ENCODE data around the gene CCDC57. TPM values are rescaled to one million over a fixed set of nuclear protein-coding genes. Genes with fewer than 3 reads are reported as not detected.

CCDC57 gene
- total and polyA plus RNA-seq, 8 donors, result 43.9 to 166 (median 75.4) TPM

DNA sequence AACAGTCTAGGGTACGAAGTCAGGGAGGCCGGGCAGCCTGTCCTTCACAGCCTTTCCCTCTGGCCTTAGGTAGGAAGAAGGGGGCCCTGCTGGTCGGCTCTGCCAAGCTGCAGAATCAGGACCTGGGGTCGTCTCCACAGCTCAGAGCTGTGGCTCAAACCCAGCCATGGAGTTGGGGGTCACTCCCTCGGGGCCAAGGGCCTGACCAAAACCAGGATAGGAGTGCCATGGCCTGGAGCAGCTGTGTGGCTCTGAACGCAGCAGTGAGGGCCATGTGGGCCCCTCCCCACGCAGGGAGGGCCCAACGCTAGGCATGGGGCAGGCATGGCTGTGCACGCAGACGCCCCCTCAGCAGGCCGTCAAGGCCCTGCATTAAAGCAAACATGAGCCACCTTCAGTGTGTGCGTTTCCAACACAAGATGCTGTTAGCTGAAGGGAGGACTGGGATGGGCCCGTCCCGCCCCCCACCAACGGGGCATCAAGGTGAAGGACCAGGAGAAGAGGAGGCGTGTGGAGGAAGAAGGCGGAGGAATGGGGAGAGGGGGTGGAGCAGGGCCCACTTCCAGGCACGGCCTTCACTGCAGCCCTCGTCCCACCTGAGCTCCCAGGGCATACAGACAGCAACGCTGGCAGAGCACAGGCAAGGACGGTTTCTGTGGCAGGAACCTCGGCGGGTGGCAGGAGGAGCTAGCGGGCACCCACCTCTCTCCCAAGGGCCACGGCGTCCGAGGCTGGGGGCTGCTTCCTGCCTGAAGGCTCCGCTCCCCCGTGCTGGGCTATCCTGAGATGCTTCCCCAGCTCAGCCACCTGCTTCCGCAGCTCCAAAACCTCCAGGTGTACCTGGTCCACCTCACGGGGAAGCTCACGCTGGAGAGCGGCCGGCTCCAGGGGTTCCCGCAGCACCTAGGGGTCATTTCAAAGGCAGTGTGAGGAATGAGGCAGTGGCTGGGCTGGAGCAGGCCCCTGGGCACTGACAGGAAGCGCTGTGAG lies 55.3 kb downstream of the CCDC57 start:
- H3K4me1 ChIP-seq, result peaks cover 0 to 18% (median 7%) of the 10 kb centered on the region in 4 donors
- TF ChIP-seq, protein P1, sequence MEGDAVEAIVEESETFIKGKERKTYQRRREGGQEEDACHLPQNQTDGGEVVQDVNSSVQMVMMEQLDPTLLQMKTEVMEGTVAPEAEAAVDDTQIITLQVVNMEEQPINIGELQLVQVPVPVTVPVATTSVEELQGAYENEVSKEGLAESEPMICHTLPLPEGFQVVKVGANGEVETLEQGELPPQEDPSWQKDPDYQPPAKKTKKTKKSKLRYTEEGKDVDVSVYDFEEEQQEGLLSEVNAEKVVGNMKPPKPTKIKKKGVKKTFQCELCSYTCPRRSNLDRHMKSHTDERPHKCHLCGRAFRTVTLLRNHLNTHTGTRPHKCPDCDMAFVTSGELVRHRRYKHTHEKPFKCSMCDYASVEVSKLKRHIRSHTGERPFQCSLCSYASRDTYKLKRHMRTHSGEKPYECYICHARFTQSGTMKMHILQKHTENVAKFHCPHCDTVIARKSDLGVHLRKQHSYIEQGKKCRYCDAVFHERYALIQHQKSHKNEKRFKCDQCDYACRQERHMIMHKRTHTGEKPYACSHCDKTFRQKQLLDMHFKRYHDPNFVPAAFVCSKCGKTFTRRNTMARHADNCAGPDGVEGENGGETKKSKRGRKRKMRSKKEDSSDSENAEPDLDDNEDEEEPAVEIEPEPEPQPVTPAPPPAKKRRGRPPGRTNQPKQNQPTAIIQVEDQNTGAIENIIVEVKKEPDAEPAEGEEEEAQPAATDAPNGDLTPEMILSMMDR (IDR thresholded peaks at IDR 0.05), result no peak
- TF ChIP-seq POLR2A (IDR thresholded peaks at IDR 0.05) (no peak), EP300 (IDR thresholded peaks at IDR 0.05) (no peak), POLR2AphosphoS5 (IDR thresholded peaks at IDR 0.05) (no peak)
- intact Hi-C loops (cut with DNase I; ENCODE audit: low total_unique reads), result no loop called here
- no peak overlapping the region for H3K4me3 ChIP-seq
- DNase-seq, result no peak
- no peaks in the 10 kb centered on the region for H3K9me3 ChIP-seq
- no peaks in the 10 kb centered on the region for H3K27me3 ChIP-seq
- WGBS, 5 donors, result 86 to 90% (median 87%) methylated on average over 26 to 36 of the region's 36 CpGs
- peaks cover 14 to 70% (median 62%) of the 10 kb centered on the region in 4 donors for H3K36me3 ChIP-seq
- no peak overlapping the region for H3K27ac ChIP-seq

DNA sequence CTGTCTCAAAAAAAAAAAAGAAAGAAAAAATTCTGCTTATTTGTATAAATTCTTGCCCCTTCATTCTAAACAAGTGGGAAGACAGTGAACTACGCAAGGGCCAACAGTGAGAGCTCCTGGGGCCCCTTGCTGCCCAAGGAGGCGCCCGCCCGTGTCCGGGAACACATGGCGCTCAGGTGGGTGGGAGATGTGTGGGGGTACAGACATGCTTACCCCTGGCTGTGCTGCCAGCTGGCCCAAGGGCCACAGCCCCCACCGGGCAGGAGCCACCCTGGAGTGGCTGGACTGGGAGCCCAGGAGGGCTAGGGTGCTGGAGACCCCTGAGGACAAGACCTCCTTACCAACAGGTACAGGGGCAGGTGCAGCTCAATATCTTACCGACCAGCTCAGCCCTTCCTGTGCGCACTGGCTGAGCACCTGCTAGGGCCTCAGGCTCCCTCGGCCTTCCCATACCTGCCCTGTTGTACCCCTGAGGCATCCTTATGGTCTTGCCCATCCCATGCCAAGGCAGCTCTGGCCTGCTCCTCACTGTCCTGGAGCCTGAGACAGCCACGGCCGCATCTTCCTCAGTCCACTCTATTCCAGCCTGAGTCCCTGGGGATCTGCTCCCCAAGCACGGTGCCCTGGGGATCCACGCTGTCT lies 56.2 kb downstream of the CCDC57 start:
- peaks cover 0 to 27% (median 15%) of the 10 kb centered on the region in 4 donors for H3K4me1 ChIP-seq
- peaks cover 12 to 62% (median 55%) of the 10 kb centered on the region in 4 donors for H3K36me3 ChIP-seq
- intact Hi-C loops (cut with DNase I; ENCODE audit: low total_unique reads), result no loop called here
- no peak for DNase-seq
- H3K27me3 ChIP-seq, result no peaks in the 10 kb centered on the region
- WGBS, 5 donors, result 92 to 99% (median 96%) methylated on average over 11 to 14 of the region's 14 CpGs
- TF ChIP-seq EP300 (IDR thresholded peaks at IDR 0.05) (no peak), POLR2A (IDR thresholded peaks at IDR 0.05) (no peak), POLR2AphosphoS5 (IDR thresholded peaks at IDR 0.05) (no peak)
- TF ChIP-seq, protein P1 (IDR thresholded peaks at IDR 0.05), result no peak
- no peak overlapping the region for H3K4me3 ChIP-seq
- no peak overlapping the region for H3K27ac ChIP-seq
- no peaks in the 10 kb centered on the region for H3K9me3 ChIP-seq

DNA sequence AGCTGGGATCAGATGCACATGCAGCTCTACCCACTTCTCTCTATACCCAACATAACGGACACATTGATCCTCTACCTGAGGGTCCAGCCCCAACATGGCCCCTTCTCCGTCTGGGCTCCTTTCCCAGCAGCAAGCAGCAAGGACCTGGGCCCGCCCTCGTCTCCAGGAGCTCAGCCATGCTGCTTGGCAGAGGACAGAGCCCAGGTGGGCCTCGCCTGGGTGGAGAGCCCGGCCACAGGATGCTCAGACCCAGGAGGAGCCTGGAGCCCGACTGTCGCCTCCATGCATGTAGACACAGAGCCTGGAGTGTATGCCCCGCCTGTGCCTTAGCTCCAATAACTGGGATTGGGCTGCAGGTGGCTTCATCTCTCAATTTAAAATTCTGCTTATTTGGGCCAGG lies 57.0 kb downstream of the CCDC57 start:
- Histone ChIP-seq H3K27ac (no peak overlapping the region), H3K27me3 (no peaks in the 10 kb centered on the region), H3K4me1 (peaks cover 0 to 29% (median 17%) of the 10 kb centered on the region in 4 donors), H3K9me3 (no peaks in the 10 kb centered on the region), H3K4me3 (no peak overlapping the region), H3K36me3 (peaks cover 9 to 57% (median 49%) of the 10 kb centered on the region in 4 donors)
- intact Hi-C loops (cut with DNase I; ENCODE audit: low total_unique reads), result loop anchor here (2.0 kb wide), 1 partner anchor 127 kb away; no protein-coding TSS in a partner anchor
- WGBS, 5 donors, result 88 to 97% (median 92%) methylated on average over 9 of the region's 9 CpGs
- no peak for DNase-seq
- TF ChIP-seq POLR2AphosphoS5 (IDR thresholded peaks at IDR 0.05) (no peak), EP300 (IDR thresholded peaks at IDR 0.05) (no peak), POLR2A (IDR thresholded peaks at IDR 0.05) (no peak)
- TF ChIP-seq, protein P1 (IDR thresholded peaks at IDR 0.05), result no peak

DNA sequence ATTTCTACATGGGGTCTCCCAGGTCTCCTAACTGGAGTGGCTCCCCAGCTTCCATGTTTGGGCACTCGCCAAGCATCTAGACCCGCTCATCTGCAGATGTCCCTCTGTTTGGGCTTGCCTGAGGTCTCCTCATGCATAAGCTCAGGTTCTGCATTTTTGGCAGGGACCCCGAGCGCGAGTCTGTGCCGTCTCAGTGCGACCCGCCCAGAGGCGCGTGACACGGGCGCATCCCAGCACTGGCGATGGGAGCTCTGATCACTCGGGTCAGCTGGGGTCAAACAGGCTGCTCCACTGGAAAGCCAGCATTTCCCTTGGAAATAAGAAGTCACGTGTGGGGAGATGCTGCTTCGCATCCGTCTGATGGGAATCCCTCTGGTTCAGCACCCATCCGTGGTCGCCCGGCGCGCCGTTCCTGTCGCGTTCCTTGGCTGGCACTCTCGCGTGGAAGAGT lies 57.7 kb downstream of the CCDC57 start:
- peaks cover 3 to 50% (median 42%) of the 10 kb centered on the region in 4 donors for H3K36me3 ChIP-seq
- peaks cover 0 to 29% (median 17%) of the 10 kb centered on the region in 4 donors for H3K4me1 ChIP-seq
- intact Hi-C loops (cut with DNase I; ENCODE audit: low total_unique reads), result loop anchor here (2.0 kb wide), 1 partner anchor 126 kb away; no protein-coding TSS in a partner anchor
- DNase-seq, result no peak
- H3K27ac ChIP-seq, result no peak overlapping the region
- H3K9me3 ChIP-seq, result no peaks in the 10 kb centered on the region
- no peaks in the 10 kb centered on the region for H3K27me3 ChIP-seq
- WGBS, 5 donors, result 90 to 98% (median 93%) methylated on average over 16 to 27 of the region's 27 CpGs
- TF ChIP-seq POLR2A (IDR thresholded peaks at IDR 0.05), result no peak
- TF ChIP-seq POLR2AphosphoS5 (IDR thresholded peaks at IDR 0.05), result no peak
- TF ChIP-seq, protein P1 (IDR thresholded peaks at IDR 0.05), result no peak
- TF ChIP-seq EP300 (IDR thresholded peaks at IDR 0.05), result no peak
- no peak overlapping the region for H3K4me3 ChIP-seq

Data from stomach (tissue), 9 donors.